ENCODE data around the gene AUTS2.

AUTS2 gene

DNA sequence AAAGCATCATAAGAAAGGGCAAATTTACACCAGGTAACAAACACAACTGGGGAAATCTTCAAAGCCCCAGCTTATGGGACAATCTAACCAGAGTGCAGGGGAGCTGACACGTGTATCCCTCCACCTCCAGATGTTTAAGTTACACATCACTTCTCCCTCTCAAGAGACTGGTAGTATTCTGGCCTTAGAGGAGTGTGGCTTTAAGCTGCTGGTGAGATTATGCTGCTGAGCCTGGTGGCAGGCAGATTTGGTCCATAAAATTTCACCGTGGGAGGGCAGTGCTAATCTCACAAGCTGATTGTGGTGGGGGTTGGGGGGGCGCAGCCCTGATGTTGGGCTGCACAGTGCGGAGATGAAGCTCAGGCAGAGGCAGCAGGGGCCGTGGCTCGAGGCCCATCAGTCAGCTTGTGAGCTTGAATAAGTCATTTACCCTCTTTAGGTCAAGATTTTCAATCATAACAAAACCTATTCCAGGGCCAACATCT, 1102.7 kb downstream of the AUTS2 start:
- no peak for DNase-seq (ENCODE audit: low read depth)
- in situ Hi-C loops (cut with HindIII; ENCODE audit: low sequenced_read_pairs): no loop called here

GRCh38 chr7:70701477-70701876, 1103.2 kb downstream of the AUTS2 start:
- in situ Hi-C loops (cut with HindIII; ENCODE audit: low sequenced_read_pairs): no loop called here
- no peak for DNase-seq (ENCODE audit: low read depth)
- H3K4me3 ChIP-seq (ENCODE audit: low read depth, low read length): no peak overlapping the region
- TF ChIP-seq, protein P1, sequence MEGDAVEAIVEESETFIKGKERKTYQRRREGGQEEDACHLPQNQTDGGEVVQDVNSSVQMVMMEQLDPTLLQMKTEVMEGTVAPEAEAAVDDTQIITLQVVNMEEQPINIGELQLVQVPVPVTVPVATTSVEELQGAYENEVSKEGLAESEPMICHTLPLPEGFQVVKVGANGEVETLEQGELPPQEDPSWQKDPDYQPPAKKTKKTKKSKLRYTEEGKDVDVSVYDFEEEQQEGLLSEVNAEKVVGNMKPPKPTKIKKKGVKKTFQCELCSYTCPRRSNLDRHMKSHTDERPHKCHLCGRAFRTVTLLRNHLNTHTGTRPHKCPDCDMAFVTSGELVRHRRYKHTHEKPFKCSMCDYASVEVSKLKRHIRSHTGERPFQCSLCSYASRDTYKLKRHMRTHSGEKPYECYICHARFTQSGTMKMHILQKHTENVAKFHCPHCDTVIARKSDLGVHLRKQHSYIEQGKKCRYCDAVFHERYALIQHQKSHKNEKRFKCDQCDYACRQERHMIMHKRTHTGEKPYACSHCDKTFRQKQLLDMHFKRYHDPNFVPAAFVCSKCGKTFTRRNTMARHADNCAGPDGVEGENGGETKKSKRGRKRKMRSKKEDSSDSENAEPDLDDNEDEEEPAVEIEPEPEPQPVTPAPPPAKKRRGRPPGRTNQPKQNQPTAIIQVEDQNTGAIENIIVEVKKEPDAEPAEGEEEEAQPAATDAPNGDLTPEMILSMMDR (IDR thresholded peaks at IDR 0.05; ENCODE audit: low read depth, low read length, missing control alignments): no peak

More for the DNA sequence above, 1102.7 kb downstream of the AUTS2 start:
- TF ChIP-seq, protein P1 (IDR thresholded peaks at IDR 0.05; ENCODE audit: low read depth, low read length, missing control alignments): no peak
- H3K4me3 ChIP-seq (ENCODE audit: low read depth, low read length): no peak overlapping the region

- no peak overlapping the region for H3K4me3 ChIP-seq (ENCODE audit: low read depth, low read length)
- in situ Hi-C loops (cut with HindIII; ENCODE audit: low sequenced_read_pairs): no loop called here
These were observed 1103.7 kb downstream of the AUTS2 start for GRCh38 chr7:70701991-70702390.

GRCh38 chr7:70703785-70704184, 1105.5 kb downstream of the AUTS2 start:
- no peak for DNase-seq (ENCODE audit: low read depth)
- H3K4me3 ChIP-seq (ENCODE audit: low read depth, low read length): no peak overlapping the region
- TF ChIP-seq, protein P1 (IDR thresholded peaks at IDR 0.05; ENCODE audit: low read depth, low read length, missing control alignments): no peak
- in situ Hi-C loops (cut with HindIII; ENCODE audit: low sequenced_read_pairs): no loop called here

More at GRCh38 chr7:70701991-70702390, 1103.7 kb downstream of the AUTS2 start:
- DNase-seq (ENCODE audit: low read depth): no peak
- TF ChIP-seq, protein P1 (IDR thresholded peaks at IDR 0.05; ENCODE audit: low read depth, low read length, missing control alignments): no peak

DNA sequence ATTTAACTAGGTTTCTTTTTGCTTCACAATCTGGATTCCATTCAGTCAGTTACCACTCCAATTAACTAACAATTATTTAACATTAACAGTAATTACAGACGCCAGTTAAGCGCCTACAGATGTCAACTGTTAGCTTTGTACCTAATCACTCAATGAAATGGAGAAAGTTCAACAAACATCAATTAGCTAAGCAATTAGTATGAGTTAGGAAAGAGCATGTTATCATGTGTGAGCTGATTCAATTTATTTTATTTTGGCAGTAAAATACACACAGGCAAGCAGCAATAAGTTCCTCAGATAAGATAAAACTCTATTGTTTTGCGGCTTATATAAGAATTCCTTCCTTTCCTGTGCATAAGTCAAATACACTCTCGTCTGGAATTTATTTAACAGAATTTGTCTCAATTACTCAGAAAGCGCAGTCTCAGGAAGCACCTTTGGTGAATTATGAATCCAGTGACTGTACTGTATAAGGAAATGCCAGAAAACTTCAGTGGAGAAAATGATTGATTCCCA, 1106.6 kb downstream of the AUTS2 start:
- no peak overlapping the region for H3K4me3 ChIP-seq (ENCODE audit: low read depth, low read length)
- in situ Hi-C loops (cut with HindIII; ENCODE audit: low sequenced_read_pairs): no loop called here
- DNase-seq (ENCODE audit: low read depth): no peak
- TF ChIP-seq, protein P1 (IDR thresholded peaks at IDR 0.05; ENCODE audit: low read depth, low read length, missing control alignments): no peak

- TF ChIP-seq, protein P1 (IDR thresholded peaks at IDR 0.05; ENCODE audit: low read depth, low read length, missing control alignments): no peak
- no peak for DNase-seq (ENCODE audit: low read depth)
- no peak overlapping the region for H3K4me3 ChIP-seq (ENCODE audit: low read depth, low read length)
- in situ Hi-C loops (cut with HindIII; ENCODE audit: low sequenced_read_pairs): no loop called here
These were observed 1107.9 kb downstream of the AUTS2 start for GRCh38 chr7:70706204-70706603.
